HT-29 (cell line): Measurements from ENCODE around the gene CRELD2. TPM values are rescaled to one million over a fixed set of nuclear protein-coding genes. Genes with fewer than 3 reads are reported as not detected.

Experiments used
- DNase-seq: peaks from one replicate; pipeline ENCODE4 v3.0.0-alpha.2; 2015; ENCODE audit warnings: low spot score
- small RNA-seq: library from RNA; depleted of rRNA; stranded (forward); fragments of <200 nt; gene quantifications from one replicate; pipeline ENCODE3, GENCODE V24; 2014
- total RNA-seq: library from RNA; depleted of rRNA; stranded (reverse); fragments of >200 nt; shearing (Covaris generic); gene quantifications from 2 replicates; pipeline ENCODE4 v1.2.3, GENCODE V29; 2014; rRNA removed

CRELD2 gene
- total RNA-seq, 1 experiment from 2014 or later = 70.4 TPM

DNA sequence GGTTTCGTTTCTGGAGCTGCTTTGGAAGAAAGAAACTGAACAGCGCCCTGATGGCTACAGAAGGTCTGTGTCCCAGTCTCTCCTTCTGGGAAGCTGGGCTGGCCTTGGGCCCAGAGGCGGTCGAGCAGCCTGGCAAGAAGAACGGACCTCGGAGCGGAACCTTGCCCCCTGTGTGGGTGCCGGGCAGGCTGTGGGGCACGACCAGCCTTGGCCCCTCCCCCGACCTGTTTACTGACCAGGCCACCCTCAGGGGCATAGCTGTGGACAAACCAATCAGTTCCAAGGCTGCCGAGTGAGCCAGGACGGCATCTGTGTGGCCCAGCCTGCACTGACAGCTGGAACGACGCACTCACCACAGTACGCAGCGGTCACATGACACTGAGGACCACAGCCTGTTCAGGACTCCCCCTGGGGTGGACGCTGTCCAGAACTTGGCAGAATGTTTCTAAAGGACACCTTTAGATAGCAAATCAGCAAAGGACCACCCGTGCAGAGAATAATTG is 49.3 kb downstream of the CRELD2 start:
- no peak for DNase-seq

DNA sequence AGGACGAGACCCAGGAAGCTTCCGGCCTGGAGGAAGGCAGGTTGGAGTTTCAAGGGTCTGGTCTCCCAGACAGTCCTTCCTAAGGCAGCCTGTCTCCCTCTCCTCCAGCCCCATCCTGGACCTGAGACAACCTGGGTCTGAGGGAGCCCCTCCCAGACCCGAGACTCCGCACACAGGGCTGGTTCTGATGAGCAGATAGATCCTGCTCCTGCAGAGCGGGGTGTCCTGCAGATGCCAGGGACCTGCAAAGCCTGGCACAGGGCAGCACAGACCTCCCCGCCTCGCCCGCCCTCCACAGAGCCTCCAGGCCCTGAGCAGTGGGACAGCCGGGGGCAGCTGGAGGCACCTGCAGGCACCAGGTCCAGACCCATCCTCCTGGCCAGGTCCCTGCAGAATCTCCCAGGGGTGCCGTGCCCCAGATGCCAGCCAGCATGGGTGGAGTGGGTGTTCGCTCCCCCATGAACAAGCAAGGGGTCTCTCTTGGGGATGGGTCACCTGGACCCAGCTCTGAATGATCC is 49.9 kb downstream of the CRELD2 start:
- no peak for DNase-seq

DNA sequence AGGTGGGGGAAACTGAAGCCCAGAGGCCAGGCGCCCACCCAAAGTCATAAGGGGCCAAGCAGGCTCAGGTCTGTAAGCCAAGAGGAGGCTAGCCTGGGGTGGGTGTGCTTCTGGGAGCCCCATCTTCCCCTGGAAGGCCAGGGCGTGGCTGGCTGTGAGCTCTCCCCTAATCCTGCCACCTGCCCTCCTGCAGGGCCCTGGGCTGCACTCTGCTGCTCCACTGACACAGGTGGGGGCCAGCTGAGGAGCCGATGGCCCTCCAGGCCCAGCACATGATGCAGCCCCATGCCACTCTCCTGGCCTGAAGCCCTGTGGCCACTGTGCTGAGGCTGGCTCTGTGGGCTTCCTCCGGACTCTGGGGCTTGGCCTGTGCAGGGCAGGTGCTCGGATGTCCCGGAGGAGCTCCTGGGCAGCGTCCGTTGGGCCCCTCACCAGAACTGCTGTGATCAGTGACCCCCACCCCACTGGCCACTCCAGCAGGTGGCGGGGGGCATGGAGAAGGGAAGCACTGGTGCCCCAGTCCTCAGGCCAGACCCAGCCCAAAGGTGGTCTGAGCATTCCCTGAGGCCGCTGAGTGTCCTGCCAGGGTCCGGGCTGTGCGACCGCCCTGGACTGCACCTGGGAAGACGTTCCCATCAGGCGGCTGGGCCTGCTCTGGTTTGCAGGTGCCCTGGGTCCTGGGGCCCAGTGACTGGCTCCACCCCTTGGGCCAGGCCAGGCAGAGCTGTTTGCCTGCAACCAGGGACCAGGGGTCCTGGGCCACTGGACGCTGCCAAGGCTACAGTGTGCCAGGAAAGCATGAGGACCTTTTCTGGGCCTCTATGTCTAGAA is 50.6 kb downstream of the CRELD2 start:
- DNase-seq = no peak

DNA sequence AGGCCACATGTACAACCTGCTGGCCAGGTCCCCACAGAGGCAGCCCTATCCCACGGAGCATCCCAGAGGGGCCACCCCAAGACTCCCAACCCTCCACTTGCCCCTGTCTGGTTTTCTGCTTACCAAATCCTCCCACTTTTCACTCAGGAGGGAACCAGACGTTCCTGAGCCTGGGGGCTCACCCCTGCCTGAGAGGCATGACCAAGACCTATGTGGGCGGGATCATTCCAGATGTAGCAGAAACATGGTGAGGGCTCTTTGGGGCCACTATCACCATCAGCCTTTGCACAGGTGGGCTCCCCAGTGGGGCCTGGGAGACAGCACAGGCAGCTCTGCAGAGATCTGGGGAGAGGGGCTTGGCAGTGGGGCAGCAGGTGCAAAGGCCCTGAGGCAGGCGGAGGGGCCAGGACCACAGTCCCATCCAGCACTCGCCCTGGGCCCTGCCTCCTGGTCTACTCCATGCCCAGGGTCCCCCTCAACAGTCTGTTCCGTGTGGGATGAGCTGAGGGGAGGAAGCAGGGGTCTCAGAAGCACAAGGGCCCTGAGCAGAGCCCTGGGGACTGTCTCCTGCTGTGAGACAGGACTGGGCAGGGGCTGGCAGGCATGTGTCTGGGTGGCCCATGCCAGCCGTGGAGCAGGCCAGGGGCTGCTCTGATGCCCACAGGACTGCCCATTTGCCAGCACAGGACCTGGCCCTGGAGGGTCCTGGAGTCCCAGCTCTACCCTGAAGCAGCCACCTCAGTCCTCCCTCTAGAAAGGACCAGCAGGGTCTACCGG is 51.5 kb downstream of the CRELD2 start:
- no peak for DNase-seq

DNA sequence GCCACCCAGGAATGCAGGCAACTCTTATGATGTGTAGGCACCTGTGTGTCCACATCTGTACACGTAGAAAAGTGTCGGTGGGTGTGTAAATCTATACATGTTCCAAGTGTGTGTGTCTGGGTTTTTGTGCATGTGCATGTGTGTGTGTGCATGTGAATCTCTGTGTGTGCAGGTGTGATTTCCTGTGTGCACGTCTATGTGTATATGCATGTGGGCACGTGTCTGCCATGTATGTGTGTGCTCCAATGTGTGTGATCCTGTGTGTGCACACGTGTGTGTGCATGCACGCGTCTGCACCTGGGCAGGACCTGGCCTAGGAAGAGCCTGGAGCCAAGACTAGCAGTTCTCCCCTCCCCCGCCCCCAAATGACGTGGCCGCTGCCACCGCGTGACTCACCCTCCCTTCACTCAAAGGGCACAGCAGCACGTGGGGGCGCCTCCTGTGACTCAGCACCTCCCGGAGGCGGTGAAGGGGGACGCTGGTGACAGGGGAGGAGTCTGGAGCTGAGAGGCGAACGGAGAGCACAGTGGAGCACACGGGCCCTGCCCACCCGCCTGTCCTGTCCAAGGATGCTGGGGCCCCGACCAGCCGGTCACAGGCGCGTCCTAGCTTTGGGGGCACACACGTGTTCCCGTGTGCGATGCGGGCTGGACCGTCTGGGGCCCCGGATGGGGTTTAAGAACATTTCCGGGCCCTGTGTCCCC is 52.2 kb downstream of the CRELD2 start:
- peak; percentile 91 for DNase-seq

DNA sequence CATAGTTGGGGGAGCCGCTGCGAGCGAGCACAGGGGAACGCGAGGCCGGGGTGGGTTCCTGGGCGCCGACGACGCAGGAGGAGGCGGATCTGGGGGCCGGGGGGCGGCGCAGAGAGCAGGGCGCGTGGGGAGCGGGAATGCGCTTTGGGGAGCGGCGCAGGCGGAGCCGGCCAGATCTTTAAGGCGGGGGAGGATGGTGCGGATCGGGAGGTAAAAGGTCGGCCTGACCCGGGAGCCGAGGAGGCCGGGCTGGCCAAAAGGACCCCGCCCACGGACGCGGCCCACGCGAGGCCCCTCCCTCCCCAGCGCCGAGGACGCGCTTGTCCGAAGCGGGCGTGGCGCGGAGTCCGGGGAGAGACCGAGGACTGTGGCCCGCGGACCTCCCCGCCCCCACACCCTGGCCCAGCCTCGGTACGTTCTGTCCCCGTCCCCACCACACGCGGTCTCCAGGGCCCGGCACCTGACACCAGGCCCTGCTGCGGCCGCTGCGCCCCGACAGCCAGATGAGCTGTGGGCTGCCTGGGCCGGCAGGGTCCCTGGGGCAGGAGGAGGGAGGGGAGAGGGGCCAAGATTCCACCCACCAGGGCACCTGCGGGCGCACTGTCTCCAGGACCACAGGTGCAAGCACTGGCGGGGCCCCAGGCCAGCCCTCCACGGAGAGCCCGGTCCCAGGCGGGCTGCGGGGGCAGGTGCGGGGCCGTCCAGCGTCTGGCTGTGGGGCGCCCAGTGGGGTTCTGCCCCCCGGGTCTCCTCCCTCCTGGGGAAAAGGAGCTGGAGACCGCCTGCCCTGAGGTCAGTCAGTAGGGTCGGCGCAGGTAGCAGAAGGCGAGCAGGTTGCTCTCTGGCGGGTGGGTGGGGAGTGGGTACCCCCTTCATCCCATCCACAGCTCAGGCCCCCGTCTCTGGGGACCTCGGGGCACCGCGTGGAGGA is 53.1 kb downstream of the CRELD2 start:
- peak; percentile 72 for DNase-seq

DNA sequence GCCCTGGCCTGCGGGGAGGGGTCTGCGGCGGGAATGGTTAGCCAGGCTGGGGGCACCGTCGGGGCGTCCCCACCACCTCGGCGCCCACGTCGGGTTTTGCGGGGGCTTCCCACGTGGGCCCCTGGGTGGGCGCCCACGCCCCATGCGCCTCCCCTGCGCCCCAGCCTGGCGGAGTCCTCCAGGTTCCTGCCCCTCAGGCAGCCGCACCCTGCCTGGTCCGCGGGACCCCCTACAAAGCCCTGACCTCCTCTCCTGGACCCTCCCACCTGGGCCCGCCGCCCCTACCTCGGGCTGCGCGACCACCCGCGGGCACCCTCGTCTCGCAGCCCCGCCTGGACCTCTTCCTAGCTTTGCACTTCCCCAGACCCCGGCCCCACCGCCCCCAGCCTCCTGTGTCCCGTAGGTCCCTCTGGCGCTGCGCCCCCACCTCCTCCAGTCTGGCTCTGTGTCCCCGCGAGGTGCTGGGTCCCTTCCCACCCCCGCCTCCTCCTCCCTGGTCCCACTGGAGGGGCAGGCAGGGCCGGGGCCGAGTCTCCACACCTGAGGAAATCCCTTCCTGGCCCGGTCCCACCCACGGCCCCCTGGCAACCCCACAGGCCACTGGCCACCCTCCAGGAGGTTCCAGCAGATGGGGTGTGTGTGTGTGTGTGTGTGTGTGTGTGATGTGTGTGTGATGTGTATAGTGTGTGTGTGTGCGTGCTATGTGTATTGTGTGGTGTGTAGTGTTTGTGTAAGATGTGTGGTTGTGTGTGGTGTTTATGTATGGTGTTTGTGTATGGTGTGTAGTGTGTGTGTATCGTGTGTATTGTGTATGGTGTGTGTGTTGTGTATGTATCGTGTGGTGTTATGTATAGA is 54.0 kb downstream of the CRELD2 start:
- DNase-seq = no peak

DNA sequence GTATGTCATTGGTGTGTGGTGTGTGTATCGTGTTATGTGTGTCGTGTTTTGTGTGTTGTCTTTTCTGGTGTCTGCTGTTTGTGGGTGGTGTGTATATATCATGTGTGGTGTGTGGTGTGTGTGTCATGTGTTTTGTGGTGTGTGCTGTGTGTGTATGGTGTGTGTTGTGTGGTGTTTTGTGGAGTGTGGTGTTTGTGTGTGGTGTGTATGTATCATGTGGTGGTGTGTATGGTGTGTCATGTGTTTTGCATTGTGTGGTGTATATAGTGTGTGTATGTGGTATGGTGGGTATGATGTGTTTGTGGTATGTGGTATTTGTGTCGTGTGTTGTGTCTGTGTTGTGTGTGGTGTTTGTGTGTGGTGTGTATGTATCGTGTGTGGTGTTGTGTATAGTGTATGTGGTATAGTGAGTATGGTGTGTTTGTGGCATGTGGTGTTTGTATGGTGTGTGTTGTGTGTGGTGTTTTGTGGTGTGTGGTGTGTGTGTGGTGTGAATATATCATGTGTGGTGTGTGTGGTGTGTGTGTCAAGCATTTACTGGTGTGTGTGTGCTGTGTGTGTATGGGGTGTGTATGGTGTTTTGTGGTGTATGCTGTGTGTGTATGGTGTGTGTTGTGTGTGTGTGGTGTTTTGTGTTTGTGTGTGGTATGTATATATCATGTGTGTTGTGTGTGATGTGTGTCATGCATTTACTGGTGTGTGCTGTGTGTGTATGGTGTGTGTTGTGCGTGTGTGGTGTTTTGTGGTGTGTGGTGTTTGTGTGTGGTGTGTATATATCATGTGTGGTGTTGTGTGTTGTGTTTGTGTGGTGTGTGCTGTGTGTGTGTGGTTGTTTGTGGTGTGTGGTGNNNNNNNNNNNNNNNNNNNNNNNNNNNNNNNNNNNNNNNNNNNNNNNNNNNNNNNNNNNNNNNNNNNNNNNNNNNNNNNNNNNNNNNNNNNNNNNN is 54.9 kb downstream of the CRELD2 start:
- no peak for DNase-seq

DNA sequence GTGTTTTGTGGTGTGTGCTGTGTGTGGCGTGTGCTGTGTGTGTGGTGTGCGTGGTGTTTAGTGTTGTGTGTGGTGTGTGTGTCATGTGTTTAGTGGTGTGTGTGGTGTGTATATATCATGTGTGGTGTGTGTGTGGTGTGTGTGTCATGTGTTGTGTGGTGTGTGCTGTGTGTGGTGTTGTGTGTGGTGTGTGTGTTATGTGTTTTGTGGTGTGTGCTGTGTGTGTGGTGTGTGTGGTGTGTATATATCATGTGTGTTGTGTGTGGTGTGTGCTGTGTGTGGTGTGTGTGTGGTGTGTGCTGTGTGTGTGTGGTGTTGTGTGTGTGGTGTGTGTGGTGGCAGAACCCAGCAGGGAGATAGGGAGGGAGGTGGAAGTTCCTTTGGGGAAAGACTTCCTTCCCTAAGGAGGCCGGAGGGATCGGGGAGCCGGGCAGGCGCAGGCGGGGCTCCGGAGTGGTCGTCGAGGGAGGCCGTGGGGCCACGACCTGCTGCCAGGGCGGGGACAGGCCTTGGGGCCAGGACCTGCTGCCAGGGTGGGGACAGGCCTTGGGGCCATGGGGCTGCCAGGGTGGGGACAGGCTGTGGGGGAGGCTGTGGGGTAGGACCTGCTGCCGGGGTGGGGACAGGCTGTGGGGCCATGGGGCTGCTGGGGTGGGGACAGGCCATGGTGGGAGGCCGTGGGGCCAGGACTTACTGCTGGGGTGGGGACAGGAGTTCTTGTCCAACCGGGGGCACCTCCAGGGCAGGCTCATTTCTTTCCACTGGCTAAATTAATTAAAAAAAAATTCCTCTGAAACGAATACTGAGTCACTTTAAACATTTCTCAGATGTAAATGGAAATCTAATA is 57.3 kb downstream of the CRELD2 start:
- no peak for DNase-seq

DNA sequence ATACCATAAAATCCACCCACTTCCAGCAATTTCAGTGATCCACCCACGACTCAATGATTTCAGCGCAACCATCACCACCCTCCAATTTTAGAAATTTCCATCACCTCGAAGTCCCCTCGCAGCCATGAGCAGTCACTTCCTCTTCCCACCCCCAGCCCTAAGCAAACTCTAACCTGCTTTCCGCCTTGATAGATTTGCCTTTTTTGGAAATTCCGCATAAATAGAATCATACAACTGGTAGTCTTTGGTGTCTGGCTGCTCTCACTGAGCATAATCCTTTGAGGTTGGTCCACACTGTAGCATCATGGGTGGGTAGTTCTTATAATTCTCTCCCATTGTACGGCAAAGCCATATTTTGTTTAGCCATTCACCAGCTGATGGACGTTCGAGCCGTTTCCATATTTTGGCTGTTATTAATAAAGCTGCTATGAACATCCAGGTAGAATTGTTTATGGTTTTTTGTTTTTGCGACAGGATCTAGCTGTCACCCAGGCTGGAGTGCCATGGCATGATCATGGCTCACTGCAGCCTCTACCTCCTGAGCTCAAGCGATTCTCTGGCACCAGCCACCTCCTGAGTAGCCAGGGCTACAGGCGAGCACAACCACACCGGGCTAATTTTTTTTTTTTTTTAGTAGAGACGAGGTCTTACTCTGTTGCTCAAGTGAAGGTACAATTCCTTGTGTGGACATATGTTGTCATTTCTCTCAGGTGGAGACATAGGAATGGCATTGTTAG is 58.2 kb downstream of the CRELD2 start:
- DNase-seq = no peak

Small RNA genes within 50 kb of the gene (small RNA-seq; reads per million reads assigned to genes)
- gene MIR6821 = not detected

Other genes starting within 250 kb of the CRELD2 start
- gene BRD1, start 90.8 kb upstream of the CRELD2 start, total RNA-seq = 21.2 and 23.3 TPM in 2 replicates
- 10.6 and 15.3 TPM in 2 replicates for gene ZBED4, start 64.8 kb upstream of the CRELD2 start, total RNA-seq
- 17.9 and 27.1 TPM in 2 replicates for gene ALG12, start 196 bp upstream of the CRELD2 start, total RNA-seq
- 161 and 183 TPM in 2 replicates for gene PIM3, start 42.1 kb downstream of the CRELD2 start, total RNA-seq
- 0.03 and 0.13 TPM in 2 replicates for gene IL17REL, start 94.1 kb downstream of the CRELD2 start, total RNA-seq
- gene TTLL8, start 139.7 kb downstream of the CRELD2 start, total RNA-seq = not detected in 2 replicates
- not detected in 2 replicates for gene MLC1, start 166.8 kb downstream of the CRELD2 start, total RNA-seq
- not detected in 2 replicates for gene MOV10L1, start 171.4 kb downstream of the CRELD2 start, total RNA-seq